ENCODE results near the gene PRKCZ.

The PRKCZ gene

GRCh38 chr1:2233468-2233867, 183.3 kb downstream of the PRKCZ start:
- DNase-seq = no peak

GRCh38 chr1:2233997-2234761, 184.0 kb downstream of the PRKCZ start:
- no peak for DNase-seq

GRCh38 chr1:2234762-2235113, 184.5 kb downstream of the PRKCZ start:
- no peak for DNase-seq
